Duodenal mucosa (tissue), 2 donors: ENCODE data around the gene SNAPC3.

ENCODE experiments used
- H3K27ac ChIP-seq: one replicate; pipeline ENCODE4 v1.7.0; 2013; ENCODE audit warnings: low read depth, low read length
- H3K27me3 ChIP-seq, 2 donors: one replicate each; pipeline ENCODE4 v1.7.0; 2013; ENCODE audit warnings: low read length in 2 of 2, control low read depth in 1 of 2; ENCODE audit not compliant: insufficient read depth in 2 of 2, control insufficient read depth in 1 of 2
- H3K36me3 ChIP-seq, 2 donors: one replicate each; pipeline ENCODE4 v1.7.0; 2013; ENCODE audit warnings: low read length in 2 of 2, control low read depth in 1 of 2; ENCODE audit not compliant: insufficient read depth in 2 of 2, control insufficient read depth in 1 of 2
- H3K4me1 ChIP-seq, 2 donors: one replicate each; pipeline ENCODE4 v1.7.0; 2013; ENCODE audit warnings: low read length in 2 of 2, control low read depth in 1 of 2; ENCODE audit not compliant: insufficient read depth in 2 of 2, control insufficient read depth in 1 of 2
- H3K4me3 ChIP-seq, 2 donors: one replicate each; pipeline ENCODE4 v1.7.0; 2013; ENCODE audit warnings: low read length in 2 of 2, low read depth in 1 of 2
- H3K9ac ChIP-seq, 2 donors: one replicate each; pipeline ENCODE4 v1.7.0; 2013; ENCODE audit warnings: low read length in 2 of 2, low read depth in 1 of 2
- H3K9me3 ChIP-seq, 2 donors: one replicate each; pipeline ENCODE4 v1.7.0; 2013; ENCODE audit warnings: low read length in 2 of 2, control low read depth in 1 of 2; ENCODE audit not compliant: control insufficient read depth in 1 of 2

Gene SNAPC3

GRCh38 chr9:15509931-15510788, 87.5 kb downstream of the SNAPC3 start:
- Histone ChIP-seq H3K36me3 (peaks cover 10 to 17% of the 10 kb centered on the region in 2 donors), H3K27ac (peak overlapping the region; percentile 93), H3K4me3 (peak overlapping the region; percentile 83 to 89), H3K4me1 (peaks cover 13% of the 10 kb centered on the region in 2 donors), H3K9me3 (no peaks in the 10 kb centered on the region), H3K9ac (peak overlapping the region; percentile 69 to 71), H3K27me3 (no peaks in the 10 kb centered on the region)

DNA sequence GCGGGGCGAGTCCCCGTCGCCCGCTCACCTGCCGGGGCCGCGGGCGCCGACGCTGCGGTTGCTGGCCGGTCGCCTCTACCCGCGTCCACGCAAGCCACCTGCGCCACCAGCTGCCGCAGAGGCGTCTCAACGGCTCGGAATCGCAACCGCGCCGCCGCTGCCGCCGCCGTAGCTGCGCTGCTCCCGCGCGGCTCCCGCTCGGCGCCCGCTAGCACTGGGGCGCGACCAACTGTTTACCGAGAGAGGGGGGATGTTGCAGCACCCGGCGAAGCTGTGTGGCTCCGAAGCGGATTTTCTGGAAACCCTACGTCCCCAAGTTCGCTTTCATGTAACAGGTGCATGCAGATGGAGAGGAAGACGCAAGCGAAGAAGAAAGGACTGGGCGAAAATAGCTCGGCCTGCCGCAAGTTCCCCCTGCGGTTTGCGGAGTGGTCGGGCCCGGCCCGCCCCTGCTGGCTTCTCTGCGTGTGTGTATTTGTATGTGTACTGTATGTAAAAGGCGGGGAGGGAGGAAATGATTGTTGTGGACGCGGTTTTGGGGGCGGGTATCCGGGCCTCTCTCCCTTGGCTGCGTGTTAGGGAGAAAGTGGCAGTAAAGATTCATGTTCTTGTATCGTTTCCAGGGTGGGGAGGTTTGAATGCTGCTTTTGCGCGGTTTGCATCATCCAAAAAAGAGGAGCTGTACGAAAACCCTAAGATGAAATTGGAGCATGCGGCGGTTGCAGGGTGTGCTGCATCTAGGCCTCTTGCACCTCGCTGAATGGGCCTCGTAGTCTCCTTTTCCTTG, 88.3 kb downstream of the SNAPC3 start, which contains the start of gene PSIP1:
TSS of gene PSIP1 (minus strand) at position 182 of the 787 bp plus-strand sequence. CDS start 782 bp downstream, outside the sequence.
- H3K9ac ChIP-seq: peak within 1 kb of the TSS; percentile 69 to 71
- H3K27me3 ChIP-seq: no peaks in the 10 kb centered on the region
- no peaks in the 10 kb centered on the region for H3K9me3 ChIP-seq
- H3K27ac ChIP-seq: peak within 1 kb of the TSS; percentile 93
- H3K4me3 ChIP-seq: peak within 1 kb of the TSS; percentile 83 to 89
- peaks cover 8 to 11% of the 10 kb centered on the region in 2 donors for H3K36me3 ChIP-seq
- H3K4me1 ChIP-seq: peaks cover 13% of the 10 kb centered on the region in 2 donors
